GM23338 (cell line): ENCODE results near the gene FCSK. TPM values are rescaled to one million over a fixed set of nuclear protein-coding genes. Genes with fewer than 3 reads are reported as not detected.

Experiments used
- ATAC-seq: fragments of 200-7000 bp; cut with Tn5 transposase; 3 replicates; pipeline ENCODE4 v1.9.1; 2020
- DNase-seq: peaks from one replicate; pipeline ENCODE4 v3.0.0-alpha.2; 2015; ENCODE audit warnings: low spot score
- H2AFZ ChIP-seq: fragments of 200-600 bp; sonication (generic); 2 replicates; pipeline ENCODE4 v1.8.0; 2016; ENCODE audit warnings: antibody characterized with exemption, mild to moderate bottlenecking, moderate library complexity
- H3F3A ChIP-seq: fragments of 200-600 bp; sonication (generic); replicated peaks from 2 replicates; pipeline ENCODE4 v1.8.0; 2017; ENCODE audit warnings: antibody characterized with exemption, mixed run types, low read depth
- H3K27ac ChIP-seq: fragments of 200-600 bp; sonication (generic); 2 replicates; pipeline ENCODE4 v1.6.1; 2016; ENCODE audit warnings: low read depth
- H3K27me3 ChIP-seq: fragments of 200-600 bp; sonication (generic); 2 replicates; pipeline ENCODE4 v1.8.0; 2016; ENCODE audit warnings: mild to moderate bottlenecking, mixed run types, moderate library complexity; ENCODE audit not compliant: insufficient read depth
- H3K36me3 ChIP-seq: fragments of 200-600 bp; sonication (generic); 2 replicates; pipeline ENCODE4 v1.8.0; 2016; ENCODE audit warnings: mild to moderate bottlenecking; ENCODE audit not compliant: insufficient read depth
- H3K4me1 ChIP-seq: fragments of 200-600 bp; sonication (generic); 2 replicates; pipeline ENCODE4 v1.8.0; 2016; ENCODE audit warnings: mild to moderate bottlenecking, moderate library complexity; ENCODE audit not compliant: insufficient read depth
- H3K4me2 ChIP-seq: fragments of 200-600 bp; sonication (generic); 2 replicates; pipeline ENCODE4 v1.7.1; 2017; ENCODE audit warnings: mixed run types
- H3K4me3 ChIP-seq: fragments of 200-600 bp; sonication (generic); 2 replicates; pipeline ENCODE4 v1.6.1; 2016; ENCODE audit warnings: mixed run types
- H3K79me2 ChIP-seq: fragments of 200-600 bp; sonication (generic); replicated peaks from 2 replicates; pipeline ENCODE4 v1.8.0; 2017; ENCODE audit warnings: mild to moderate bottlenecking; ENCODE audit not compliant: insufficient read depth
- H3K9me2 ChIP-seq: fragments of 200-600 bp; sonication (generic); 2 replicates; pipeline ENCODE4 v1.8.0; 2017; ENCODE audit not compliant: insufficient read depth
- H4K20me1 ChIP-seq: fragments of 200-600 bp; sonication (generic); replicated peaks from 2 replicates; pipeline ENCODE4 v1.8.0; 2017; ENCODE audit warnings: mild to moderate bottlenecking; ENCODE audit not compliant: insufficient read depth
- H3K27ac Mint-ChIP-seq: 2 replicates; pipeline ENCODE4 v1.8.0; 2020; ENCODE audit warnings: inconsistent platforms, mild to moderate bottlenecking, moderate library complexity, mixed read lengths
- H3K27me3 Mint-ChIP-seq: 3 replicates; pipeline ENCODE4 v1.8.0; 2022; ENCODE audit warnings: low read depth, mild to moderate bottlenecking, moderate library complexity, mixed read lengths, inconsistent platforms; ENCODE audit not compliant: insufficient read depth, poor library complexity
- H3K36me3 Mint-ChIP-seq: 3 replicates; pipeline ENCODE4 v1.8.0; 2021; ENCODE audit warnings: low read depth, mild to moderate bottlenecking, inconsistent platforms, moderate library complexity, mixed read lengths
- H3K4me1 Mint-ChIP-seq: 3 replicates; pipeline ENCODE4 v1.8.0; 2020; ENCODE audit warnings: mild to moderate bottlenecking, inconsistent platforms, mixed read lengths
- H3K4me3 Mint-ChIP-seq: 3 replicates; pipeline ENCODE4 v1.8.0; 2021; ENCODE audit warnings: moderate library complexity, mild to moderate bottlenecking, inconsistent platforms, mixed read lengths
- H3K9me3 Mint-ChIP-seq: 3 replicates; pipeline ENCODE4 v1.8.0; 2020; ENCODE audit warnings: moderate library complexity, mild to moderate bottlenecking, inconsistent platforms, mixed read lengths
- CREB1 ChIP-seq: fragments of 250-450 bp; sonication (Bioruptor Pico); IDR thresholded peaks from 2 replicates; pipeline ENCODE4 v1.5.0; 2020; ENCODE audit warnings: low read depth, mild to moderate bottlenecking, moderate library complexity
- CTCF ChIP-seq, 2 experiments: fragments of 200-600 bp in 1 of 2; sonication (generic) in 1 of 2; conservative IDR thresholded peaks; 2 replicates each; pipeline versions ENCODE4 v1.5.1 to v1.6.1; 2016 to 2017; ENCODE audit warnings: antibody characterized with exemption in 2 of 2, low read depth in 2 of 2, mild to moderate bottlenecking in 2 of 2, moderate library complexity in 1 of 2
- ETS1 ChIP-seq: IDR thresholded peaks from 2 replicates; pipeline ENCODE4 v1.6.1; 2016; ENCODE audit warnings: antibody characterized with exemption
- EZH2 ChIP-seq: fragments of 200-600 bp; sonication (generic); IDR thresholded peaks from one replicate; pipeline ENCODE4 v1.8.0; 2017; ENCODE audit warnings: antibody characterized with exemption, mild to moderate bottlenecking, low read depth; ENCODE audit not compliant: unreplicated experiment
- EZH2phosphoT487 ChIP-seq: fragments of 200-600 bp; sonication (generic); IDR thresholded peaks from one replicate; pipeline ENCODE4 v1.8.1; 2018; ENCODE audit warnings: antibody characterized with exemption; ENCODE audit not compliant: unreplicated experiment
- JUNB ChIP-seq: IDR thresholded peaks from one replicate; pipeline ENCODE4 v1.6.1; 2016; ENCODE audit warnings: antibody characterized with exemption; ENCODE audit not compliant: unreplicated experiment
- NANOG ChIP-seq: IDR thresholded peaks from 2 replicates; pipeline ENCODE4 v1.6.1; 2016; ENCODE audit warnings: antibody characterized with exemption, borderline replicate concordance
- POLR2AphosphoS5 ChIP-seq: IDR thresholded peaks from 2 replicates; pipeline ENCODE4 v1.6.1; 2016; ENCODE audit warnings: antibody characterized with exemption, low read depth
- STAT1 ChIP-seq: IDR thresholded peaks from one replicate; pipeline ENCODE4 v1.6.1; 2016; ENCODE audit warnings: antibody characterized with exemption; ENCODE audit not compliant: unreplicated experiment
- ZNF114 ChIP-seq: fragments of 250-450 bp; sonication (Bioruptor Pico); IDR thresholded peaks from 2 replicates; pipeline ENCODE4 v1.5.0; 2020; ENCODE audit warnings: mild to moderate bottlenecking, moderate library complexity
- ZNF331 ChIP-seq: fragments of 250-450 bp; sonication (Bioruptor Pico); IDR thresholded peaks from 2 replicates; pipeline ENCODE4 v1.5.0; 2020; ENCODE audit warnings: low read depth, mild to moderate bottlenecking, moderate library complexity
- polyA plus RNA-seq: library from polyadenylated mRNA; unstranded; fragments of >200 nt; fragmentation: Nextera tagmentation; extraction: Ambion mirVana; gene quantifications from 2 replicates; pipeline ENCODE4 v1.2.1, GENCODE V29; 2016
- total RNA-seq: library from RNA; depleted of rRNA; stranded (reverse); fragments of >200 nt; shearing (Covaris generic); gene quantifications from 2 replicates; pipeline ENCODE4 v1.2.3, GENCODE V29; 2014
- TF ChIP-seq, protein P1 (sequence below): fragments of 250-450 bp; sonication (Bioruptor Pico); IDR thresholded peaks from 2 replicates; pipeline ENCODE4 v1.5.0; 2020; ENCODE audit warnings: mild to moderate bottlenecking, moderate library complexity
- TF ChIP-seq, protein P2 (sequence below): IDR thresholded peaks from one replicate; pipeline ENCODE4 v1.6.1; 2018; ENCODE audit warnings: antibody characterized with exemption; ENCODE audit not compliant: unreplicated experiment

Gene FCSK
- total and polyA plus RNA-seq, 2 experiments from 2014 or later, result 2.3 to 4.0 TPM

DNA sequence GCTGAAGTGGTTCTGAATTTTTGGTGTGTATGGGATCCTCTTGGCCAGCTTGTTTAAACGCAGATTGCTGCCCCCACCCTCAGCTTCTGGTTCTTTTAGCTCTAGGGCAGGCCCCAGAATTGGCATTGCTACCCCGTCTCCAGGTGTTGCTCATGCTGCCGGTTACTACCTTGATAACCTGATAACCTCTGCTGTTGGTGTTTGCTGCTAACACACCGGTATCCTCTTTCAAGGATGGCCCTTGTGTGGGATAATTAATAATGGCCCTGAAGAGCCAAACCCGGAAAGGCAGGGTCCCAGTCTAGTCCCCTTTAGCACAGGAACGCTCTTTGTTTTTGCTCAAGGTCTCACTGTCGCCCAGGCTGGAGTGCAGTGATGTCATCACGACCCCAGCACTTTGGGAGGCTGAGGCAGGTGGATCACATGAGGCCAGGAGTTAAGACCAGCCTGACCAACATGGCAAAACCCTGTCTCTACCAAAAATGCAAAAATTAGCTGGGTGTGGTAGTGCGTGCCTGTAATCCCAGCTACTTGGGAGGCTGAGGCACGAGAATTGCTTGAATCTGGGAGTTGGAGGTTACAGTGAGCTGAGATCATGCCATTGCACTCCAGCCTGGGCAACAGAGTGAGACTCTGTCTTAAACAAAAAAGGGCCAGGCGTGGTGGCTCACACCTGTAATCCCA, 14.2 kb upstream of the FCSK start:
- Mint-ChIP-seq H3K27me3 (peaks cover 15% of the 10 kb centered on the region), H3K9me3 (no peaks in the 10 kb centered on the region), H3K27ac (no peak overlapping the region), H3K4me3 (peak overlapping the region; percentile 80), H3K36me3 (no peaks in the 10 kb centered on the region; the same call in 2 of the 3 replicates), H3K4me1 (peaks cover 32% of the 10 kb centered on the region)
- no peak for ATAC-seq
- Histone ChIP-seq H3K36me3 (no peaks in the 10 kb centered on the region), H3K4me1 (peaks cover 28% of the 10 kb centered on the region), H2AFZ (peak overlapping the region; percentile 96; the same call in 1 of the 2 replicates), H3F3A (peaks cover 19% of the 10 kb centered on the region), H3K9me2 (no peaks in the 10 kb centered on the region), H3K27ac (no peak overlapping the region; the same call in 1 of the 2 replicates), H3K79me2 (peaks cover 31% of the 10 kb centered on the region), H3K4me2 (peak overlapping the region; percentile 98), H3K27me3 (no peaks in the 10 kb centered on the region), H4K20me1 (peaks cover 10% of the 10 kb centered on the region; the same call in 1 of the 2 replicates), H3K4me3 (peak overlapping the region; percentile 94)
- DNase-seq, result no peak
- TF ChIP-seq CREB1 (CRISPR knock-in tag) (no peak), ZNF114 (CRISPR knock-in tag) (no peak), EZH2phosphoT487 (no peak), JUNB (no peak), CTCF (conservative IDR thresholded peaks at IDR 0.05; ENCODE audit: low read depth in 2 of 2) (no peak), POLR2AphosphoS5 (no peak), ZNF331 (CRISPR knock-in tag) (no peak), ETS1 (no peak), NANOG (no peak), EZH2 (no peak), STAT1 (no peak)
- TF ChIP-seq, protein P1, sequence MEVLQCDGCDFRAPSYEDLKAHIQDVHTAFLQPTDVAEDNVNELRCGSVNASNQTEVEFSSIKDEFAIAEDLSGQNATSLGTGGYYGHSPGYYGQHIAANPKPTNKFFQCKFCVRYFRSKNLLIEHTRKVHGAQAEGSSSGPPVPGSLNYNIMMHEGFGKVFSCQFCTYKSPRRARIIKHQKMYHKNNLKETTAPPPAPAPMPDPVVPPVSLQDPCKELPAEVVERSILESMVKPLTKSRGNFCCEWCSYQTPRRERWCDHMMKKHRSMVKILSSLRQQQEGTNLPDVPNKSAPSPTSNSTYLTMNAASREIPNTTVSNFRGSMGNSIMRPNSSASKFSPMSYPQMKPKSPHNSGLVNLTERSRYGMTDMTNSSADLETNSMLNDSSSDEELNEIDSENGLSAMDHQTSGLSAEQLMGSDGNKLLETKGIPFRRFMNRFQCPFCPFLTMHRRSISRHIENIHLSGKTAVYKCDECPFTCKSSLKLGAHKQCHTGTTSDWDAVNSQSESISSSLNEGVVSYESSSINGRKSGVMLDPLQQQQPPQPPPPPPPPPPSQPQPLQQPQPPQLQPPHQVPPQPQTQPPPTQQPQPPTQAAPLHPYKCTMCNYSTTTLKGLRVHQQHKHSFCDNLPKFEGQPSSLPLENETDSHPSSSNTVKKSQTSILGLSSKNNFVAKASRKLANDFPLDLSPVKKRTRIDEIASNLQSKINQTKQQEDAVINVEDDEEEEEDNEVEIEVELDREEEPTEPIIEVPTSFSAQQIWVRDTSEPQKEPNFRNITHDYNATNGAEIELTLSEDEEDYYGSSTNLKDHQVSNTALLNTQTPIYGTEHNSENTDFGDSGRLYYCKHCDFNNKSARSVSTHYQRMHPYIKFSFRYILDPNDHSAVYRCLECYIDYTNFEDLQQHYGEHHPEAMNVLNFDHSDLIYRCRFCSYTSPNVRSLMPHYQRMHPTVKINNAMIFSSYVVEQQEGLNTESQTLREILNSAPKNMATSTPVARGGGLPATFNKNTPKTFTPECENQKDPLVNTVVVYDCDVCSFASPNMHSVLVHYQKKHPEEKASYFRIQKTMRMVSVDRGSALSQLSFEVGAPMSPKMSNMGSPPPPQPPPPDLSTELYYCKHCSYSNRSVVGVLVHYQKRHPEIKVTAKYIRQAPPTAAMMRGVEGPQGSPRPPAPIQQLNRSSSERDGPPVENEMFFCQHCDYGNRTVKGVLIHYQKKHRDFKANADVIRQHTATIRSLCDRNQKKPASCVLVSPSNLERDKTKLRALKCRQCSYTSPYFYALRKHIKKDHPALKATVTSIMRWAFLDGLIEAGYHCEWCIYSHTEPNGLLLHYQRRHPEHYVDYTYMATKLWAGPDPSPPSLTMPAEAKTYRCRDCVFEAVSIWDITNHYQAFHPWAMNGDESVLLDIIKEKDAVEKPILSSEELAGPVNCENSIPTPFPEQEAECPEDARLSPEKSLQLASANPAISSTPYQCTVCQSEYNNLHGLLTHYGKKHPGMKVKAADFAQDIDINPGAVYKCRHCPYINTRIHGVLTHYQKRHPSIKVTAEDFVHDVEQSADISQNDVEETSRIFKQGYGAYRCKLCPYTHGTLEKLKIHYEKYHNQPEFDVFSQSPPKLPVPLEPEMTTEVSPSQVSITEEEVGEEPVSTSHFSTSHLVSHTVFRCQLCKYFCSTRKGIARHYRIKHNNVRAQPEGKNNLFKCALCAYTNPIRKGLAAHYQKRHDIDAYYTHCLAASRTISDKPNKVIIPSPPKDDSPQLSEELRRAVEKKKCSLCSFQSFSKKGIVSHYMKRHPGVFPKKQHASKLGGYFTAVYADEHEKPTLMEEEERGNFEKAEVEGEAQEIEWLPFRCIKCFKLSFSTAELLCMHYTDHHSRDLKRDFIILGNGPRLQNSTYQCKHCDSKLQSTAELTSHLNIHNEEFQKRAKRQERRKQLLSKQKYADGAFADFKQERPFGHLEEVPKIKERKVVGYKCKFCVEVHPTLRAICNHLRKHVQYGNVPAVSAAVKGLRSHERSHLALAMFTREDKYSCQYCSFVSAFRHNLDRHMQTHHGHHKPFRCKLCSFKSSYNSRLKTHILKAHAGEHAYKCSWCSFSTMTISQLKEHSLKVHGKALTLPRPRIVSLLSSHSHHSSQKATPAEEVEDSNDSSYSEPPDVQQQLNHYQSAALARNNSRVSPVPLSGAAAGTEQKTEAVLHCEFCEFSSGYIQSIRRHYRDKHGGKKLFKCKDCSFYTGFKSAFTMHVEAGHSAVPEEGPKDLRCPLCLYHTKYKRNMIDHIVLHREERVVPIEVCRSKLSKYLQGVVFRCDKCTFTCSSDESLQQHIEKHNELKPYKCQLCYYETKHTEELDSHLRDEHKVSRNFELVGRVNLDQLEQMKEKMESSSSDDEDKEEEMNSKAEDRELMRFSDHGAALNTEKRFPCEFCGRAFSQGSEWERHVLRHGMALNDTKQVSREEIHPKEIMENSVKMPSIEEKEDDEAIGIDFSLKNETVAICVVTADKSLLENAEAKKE (CRISPR knock-in tag), result no peak
- TF ChIP-seq, protein P2, sequence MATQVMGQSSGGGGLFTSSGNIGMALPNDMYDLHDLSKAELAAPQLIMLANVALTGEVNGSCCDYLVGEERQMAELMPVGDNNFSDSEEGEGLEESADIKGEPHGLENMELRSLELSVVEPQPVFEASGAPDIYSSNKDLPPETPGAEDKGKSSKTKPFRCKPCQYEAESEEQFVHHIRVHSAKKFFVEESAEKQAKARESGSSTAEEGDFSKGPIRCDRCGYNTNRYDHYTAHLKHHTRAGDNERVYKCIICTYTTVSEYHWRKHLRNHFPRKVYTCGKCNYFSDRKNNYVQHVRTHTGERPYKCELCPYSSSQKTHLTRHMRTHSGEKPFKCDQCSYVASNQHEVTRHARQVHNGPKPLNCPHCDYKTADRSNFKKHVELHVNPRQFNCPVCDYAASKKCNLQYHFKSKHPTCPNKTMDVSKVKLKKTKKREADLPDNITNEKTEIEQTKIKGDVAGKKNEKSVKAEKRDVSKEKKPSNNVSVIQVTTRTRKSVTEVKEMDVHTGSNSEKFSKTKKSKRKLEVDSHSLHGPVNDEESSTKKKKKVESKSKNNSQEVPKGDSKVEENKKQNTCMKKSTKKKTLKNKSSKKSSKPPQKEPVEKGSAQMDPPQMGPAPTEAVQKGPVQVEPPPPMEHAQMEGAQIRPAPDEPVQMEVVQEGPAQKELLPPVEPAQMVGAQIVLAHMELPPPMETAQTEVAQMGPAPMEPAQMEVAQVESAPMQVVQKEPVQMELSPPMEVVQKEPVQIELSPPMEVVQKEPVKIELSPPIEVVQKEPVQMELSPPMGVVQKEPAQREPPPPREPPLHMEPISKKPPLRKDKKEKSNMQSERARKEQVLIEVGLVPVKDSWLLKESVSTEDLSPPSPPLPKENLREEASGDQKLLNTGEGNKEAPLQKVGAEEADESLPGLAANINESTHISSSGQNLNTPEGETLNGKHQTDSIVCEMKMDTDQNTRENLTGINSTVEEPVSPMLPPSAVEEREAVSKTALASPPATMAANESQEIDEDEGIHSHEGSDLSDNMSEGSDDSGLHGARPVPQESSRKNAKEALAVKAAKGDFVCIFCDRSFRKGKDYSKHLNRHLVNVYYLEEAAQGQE, result no peak
